ENCODE results near the gene PPIL1. TPM values are rescaled to one million over a fixed set of nuclear protein-coding genes. Genes with fewer than 3 reads are reported as not detected.

Gene PPIL1
- total and polyA plus RNA-seq, 10 of the 15 experiments (the other 5 are each of a cell fraction or from before 2014, with no cell fraction given) = 39.5 to 95.8 (median 70.5) TPM

DNA sequence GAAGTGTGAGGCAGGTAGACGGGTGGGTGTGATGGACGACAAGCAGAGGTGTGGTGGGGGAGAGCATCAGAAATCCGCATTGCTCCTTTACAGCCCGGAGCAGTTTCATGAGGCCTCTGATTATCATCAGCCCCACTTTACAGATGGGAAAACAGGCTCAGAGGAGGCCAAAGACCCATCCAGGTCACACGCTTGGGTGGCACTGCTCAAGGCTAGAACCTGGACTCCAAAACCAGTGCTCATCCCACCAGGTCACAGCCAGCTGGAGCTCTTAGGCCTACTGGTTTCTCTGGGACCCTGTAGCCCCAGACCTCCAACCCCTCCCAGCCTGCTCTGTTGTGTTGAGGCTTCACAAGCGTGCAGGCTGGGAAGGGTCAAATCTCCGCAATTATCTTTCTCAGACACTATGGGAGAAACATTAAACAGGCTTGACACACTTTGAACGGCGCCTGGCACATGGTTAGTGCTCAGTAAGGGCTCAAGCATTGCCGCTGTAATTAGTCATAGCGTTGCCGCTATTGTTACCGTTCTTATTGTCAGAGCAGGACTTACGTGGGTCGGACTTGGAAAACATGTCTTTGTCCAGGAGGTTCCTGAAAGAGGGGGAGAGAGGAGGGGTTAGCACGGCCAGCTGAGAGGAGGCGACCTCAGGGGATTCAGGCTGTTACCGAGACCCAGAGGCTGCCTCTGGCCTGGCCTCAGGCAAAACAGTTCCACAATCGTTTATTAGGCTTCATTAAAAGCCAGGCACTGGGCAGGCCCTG is 51.9 kb downstream of the PPIL1 start:
- Histone ChIP-seq H3K4me3 (no peak overlapping the region), H3K36me3 (ENCODE audit: control insufficient read depth in 2 of 2, insufficient read depth in 2 of 2, low read length in 1 of 2) (no peaks in the 10 kb centered on the region), H2AFZ (ENCODE audit: control insufficient read depth, low read depth, low read length) (no peak overlapping the region), H3K4me2 (ENCODE audit: control insufficient read depth, insufficient read depth) (no peak overlapping the region), H3K9ac (ENCODE audit: control insufficient read depth, insufficient read depth, low read length) (no peak overlapping the region), H3K79me2 (ENCODE audit: control insufficient read depth, insufficient read depth, low read length) (no peaks in the 10 kb centered on the region), H3K9me3 (replicated peaks; ENCODE audit: control insufficient read depth, insufficient read depth, low read length) (no peaks in the 10 kb centered on the region), H3K27me3 (replicated peaks in 1 of 2; ENCODE audit: control insufficient read depth in 2 of 2, insufficient read depth in 2 of 2, low read length in 1 of 2) (no peaks in the 10 kb centered on the region), H3K4me1 (ENCODE audit: control insufficient read depth, insufficient read depth, low read length) (no peaks in the 10 kb centered on the region), H4K20me1 (ENCODE audit: control insufficient read depth, insufficient read depth) (no peaks in the 10 kb centered on the region), H3K27ac (ENCODE audit: control insufficient read depth, insufficient read depth) (no peak overlapping the region)
- intact Hi-C loops (cut with micrococcal nuclease; ENCODE audit: unreplicated experiment) (no loop called here), in situ Hi-C loops (cut with MboI) (no loop called here)
- SMC1A ChIA-PET (ENCODE audit: uncharacterized antibody, unreplicated experiment) = no interaction called here
- TF ChIP-seq TCF7 (IDR thresholded peaks at IDR 0.05; ENCODE audit: borderline replicate concordance) (no peak), NRF1 (conservative IDR thresholded peaks at IDR 0.05; ENCODE audit: low read depth, low read length) (no peak), ZBED1 (IDR thresholded peaks at IDR 0.05; ENCODE audit: borderline replicate concordance) (no peak), IKZF1 (conservative IDR thresholded peaks at IDR 0.05) (no peak), DPF2 (IDR thresholded peaks at IDR 0.05) (no peak), GABPA (IDR thresholded peaks at IDR 0.05; ENCODE audit: low read depth) (no peak), ZNF274 (IDR thresholded peaks at IDR 0.05; ENCODE audit: insufficient read depth, insufficient read length) (no peak), RFX5 (IDR thresholded peaks at IDR 0.05; ENCODE audit: low read depth, low read length) (no peak), ZNF622 (IDR thresholded peaks at IDR 0.05) (no peak), ASH2L (IDR thresholded peaks at IDR 0.05; ENCODE audit: borderline replicate concordance, low read depth) (no peak), STAT1 (conservative IDR thresholded peaks at IDR 0.05) (no peak), CBX5 (IDR thresholded peaks at IDR 0.05; ENCODE audit: low read depth) (no peak), MYB (IDR thresholded peaks at IDR 0.05; ENCODE audit: borderline replicate concordance, low read depth, low read length) (no peak), YBX1 (IDR thresholded peaks at IDR 0.05) (no peak)
- TF ChIP-seq, protein P1, sequence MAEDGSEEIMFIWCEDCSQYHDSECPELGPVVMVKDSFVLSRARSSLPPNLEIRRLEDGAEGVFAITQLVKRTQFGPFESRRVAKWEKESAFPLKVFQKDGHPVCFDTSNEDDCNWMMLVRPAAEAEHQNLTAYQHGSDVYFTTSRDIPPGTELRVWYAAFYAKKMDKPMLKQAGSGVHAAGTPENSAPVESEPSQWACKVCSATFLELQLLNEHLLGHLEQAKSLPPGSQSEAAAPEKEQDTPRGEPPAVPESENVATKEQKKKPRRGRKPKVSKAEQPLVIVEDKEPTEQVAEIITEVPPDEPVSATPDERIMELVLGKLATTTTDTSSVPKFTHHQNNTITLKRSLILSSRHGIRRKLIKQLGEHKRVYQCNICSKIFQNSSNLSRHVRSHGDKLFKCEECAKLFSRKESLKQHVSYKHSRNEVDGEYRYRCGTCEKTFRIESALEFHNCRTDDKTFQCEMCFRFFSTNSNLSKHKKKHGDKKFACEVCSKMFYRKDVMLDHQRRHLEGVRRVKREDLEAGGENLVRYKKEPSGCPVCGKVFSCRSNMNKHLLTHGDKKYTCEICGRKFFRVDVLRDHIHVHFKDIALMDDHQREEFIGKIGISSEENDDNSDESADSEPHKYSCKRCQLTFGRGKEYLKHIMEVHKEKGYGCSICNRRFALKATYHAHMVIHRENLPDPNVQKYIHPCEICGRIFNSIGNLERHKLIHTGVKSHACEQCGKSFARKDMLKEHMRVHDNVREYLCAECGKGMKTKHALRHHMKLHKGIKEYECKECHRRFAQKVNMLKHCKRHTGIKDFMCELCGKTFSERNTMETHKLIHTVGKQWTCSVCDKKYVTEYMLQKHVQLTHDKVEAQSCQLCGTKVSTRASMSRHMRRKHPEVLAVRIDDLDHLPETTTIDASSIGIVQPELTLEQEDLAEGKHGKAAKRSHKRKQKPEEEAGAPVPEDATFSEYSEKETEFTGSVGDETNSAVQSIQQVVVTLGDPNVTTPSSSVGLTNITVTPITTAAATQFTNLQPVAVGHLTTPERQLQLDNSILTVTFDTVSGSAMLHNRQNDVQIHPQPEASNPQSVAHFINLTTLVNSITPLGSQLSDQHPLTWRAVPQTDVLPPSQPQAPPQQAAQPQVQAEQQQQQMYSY (CRISPR knock-in tag; IDR thresholded peaks at IDR 0.05) = no peak
- TF ChIP-seq, protein P2, sequence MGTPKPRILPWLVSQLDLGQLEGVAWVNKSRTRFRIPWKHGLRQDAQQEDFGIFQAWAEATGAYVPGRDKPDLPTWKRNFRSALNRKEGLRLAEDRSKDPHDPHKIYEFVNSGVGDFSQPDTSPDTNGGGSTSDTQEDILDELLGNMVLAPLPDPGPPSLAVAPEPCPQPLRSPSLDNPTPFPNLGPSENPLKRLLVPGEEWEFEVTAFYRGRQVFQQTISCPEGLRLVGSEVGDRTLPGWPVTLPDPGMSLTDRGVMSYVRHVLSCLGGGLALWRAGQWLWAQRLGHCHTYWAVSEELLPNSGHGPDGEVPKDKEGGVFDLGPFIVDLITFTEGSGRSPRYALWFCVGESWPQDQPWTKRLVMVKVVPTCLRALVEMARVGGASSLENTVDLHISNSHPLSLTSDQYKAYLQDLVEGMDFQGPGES (IDR thresholded peaks at IDR 0.05) = no peak
- no peak for FAIRE-seq
- RAD21 ChIA-PET (ENCODE audit: unreplicated experiment) = no interaction called here
- no TSS peak for BruUV-seq (replicated peaks)
- DNase-seq (ENCODE audit: low read depth, low spot score) = no peak
- ATAC-seq = no peak
- CTCF ChIA-PET = no interaction called here
- POLR2A ChIA-PET = no interaction called here
- 35% methylated on average over 19 of the region's 19 CpGs for WGBS (ENCODE audit: insufficient coverage, insufficient replicate concordance, low lambda C conversion rate, missing lambda C conversion rate)

Data from GM12878 (cell line).